Endothelial cell of umbilical vein (primary cell): Measurements from ENCODE around the gene CLASP2. TPM values are rescaled to one million over a fixed set of nuclear protein-coding genes. Genes with fewer than 3 reads are reported as not detected.

Experiments
- BruUV-seq: library from RNA; stranded (reverse); fragments of 400-500 nt; replicated peaks from 2 replicates; lab custom pipeline; 2021; lab: Mats Ljungman, UMichigan
- CTCF ChIA-PET: fragments of 300-600, 350-600 bp; sonication (Branson Sonifier 250); formaldehyde crosslinking; loops from one replicate; lab custom pipeline; 2021; ENCODE audit warnings: antibody characterized with exemption, inconsistent platforms; lab: Charles Lee
- POLR2A ChIA-PET: fragments of 300-600, 350-600 bp; sonication (Branson Sonifier 250); formaldehyde crosslinking; loops from one replicate; lab custom pipeline; 2021; ENCODE audit warnings: antibody characterized with exemption, inconsistent platforms; lab: Charles Lee
- DNase-seq: peaks from one replicate; pipeline ENCODE4 v3.0.0-alpha.2; 2011; ENCODE audit warnings: low read depth, low spot score
- FAIRE-seq: peaks from 2 replicates; lab custom pipeline; 2011; peaks lifted over from hg19 to GRCh38; lab: Jason Lieb, UNC
- H2AFZ ChIP-seq: 2 replicates; pipeline ENCODE4 v1.6.0; 2012; ENCODE audit warnings: low read depth, low read length, control low read depth, inconsistent platforms
- H3K27ac ChIP-seq: 2 replicates; pipeline ENCODE4 v1.5.1; 2011; ENCODE audit warnings: low read depth, mild to moderate bottlenecking, control low read depth, low read length, moderate library complexity; ENCODE audit not compliant: insufficient read depth
- H3K27me3 ChIP-seq, 2 experiments: 2 replicates each; pipeline versions ENCODE4 v1.6.0 to v1.6.1; 2011; ENCODE audit warnings: low read length in 2 of 2, mixed read lengths in 1 of 2; ENCODE audit not compliant: control insufficient read depth in 2 of 2, insufficient read depth in 2 of 2
- H3K36me3 ChIP-seq, 2 experiments: 2 replicates in 1 of 2; 3 replicates in 1 of 2; pipeline ENCODE4 v1.5.1; 2011; ENCODE audit warnings: low read length in 2 of 2, mild to moderate bottlenecking in 1 of 2, moderate library complexity in 1 of 2; ENCODE audit not compliant: control insufficient read depth in 2 of 2, insufficient read depth in 2 of 2; ENCODE audit errors: extremely low read depth in 1 of 2
- H3K4me1 ChIP-seq: 3 replicates; pipeline ENCODE4 v1.5.1; 2011; ENCODE audit warnings: mild to moderate bottlenecking, low read length; ENCODE audit not compliant: control insufficient read depth, insufficient read depth; ENCODE audit errors: extremely low read depth
- H3K4me2 ChIP-seq: 2 replicates; pipeline ENCODE4 v1.6.1; 2011; ENCODE audit warnings: low read length, control low read depth, mixed read lengths; ENCODE audit not compliant: insufficient read depth
- H3K4me3 ChIP-seq, 3 experiments: fragments of 200-600 bp in 1 of 3; sonication (generic), shearing (Covaris generic) in 1 of 3; replicated peaks in 1 of 3; 2 replicates each; pipeline ENCODE4 v1.5.1; 2011 to 2016; ENCODE audit warnings: control low read depth in 3 of 3, low read length in 3 of 3, mild to moderate bottlenecking in 2 of 3, inconsistent platforms in 1 of 3, low read depth in 1 of 3, moderate library complexity in 1 of 3; ENCODE audit not compliant: insufficient read depth in 1 of 3
- H3K79me2 ChIP-seq: 2 replicates; pipeline ENCODE4 v1.6.0; 2012; ENCODE audit warnings: low read length, inconsistent platforms; ENCODE audit not compliant: control insufficient read depth, insufficient read depth
- H3K9ac ChIP-seq: replicated peaks from 2 replicates; pipeline ENCODE3; 2011; ENCODE audit warnings: low read length, control low read depth; ENCODE audit not compliant: insufficient read depth; ENCODE audit errors: extremely low read depth
- H3K9me1 ChIP-seq: replicated peaks from 3 replicates; pipeline ENCODE4 v1.6.0; 2011; ENCODE audit warnings: mild to moderate bottlenecking, low read length; ENCODE audit not compliant: control insufficient read depth, insufficient read depth; ENCODE audit errors: extremely low read depth
- H3K9me3 ChIP-seq: replicated peaks from 2 replicates; pipeline ENCODE4 v1.5.1; 2012; ENCODE audit warnings: low read length, inconsistent platforms; ENCODE audit not compliant: control insufficient read depth, insufficient read depth
- H4K20me1 ChIP-seq: replicated peaks from 2 replicates; pipeline ENCODE3; 2011; ENCODE audit warnings: mild to moderate bottlenecking, low read length; ENCODE audit not compliant: control insufficient read depth, insufficient read depth; ENCODE audit errors: extremely low read depth
- EZH2 ChIP-seq: IDR thresholded peaks from 2 replicates; pipeline ENCODE4 v1.6.1; 2012; ENCODE audit warnings: borderline replicate concordance, low read depth, mild to moderate bottlenecking, moderate library complexity, low read length, inconsistent platforms; ENCODE audit not compliant: severe bottlenecking
- FOS ChIP-seq: IDR thresholded peaks from 2 replicates; pipeline ENCODE4 v1.6.1; 2011; ENCODE audit warnings: mild to moderate bottlenecking, low read length, moderate library complexity, borderline replicate concordance; ENCODE audit not compliant: insufficient read depth
- GATA2 ChIP-seq: IDR thresholded peaks from 2 replicates; pipeline ENCODE4 v1.7.0; 2011; ENCODE audit warnings: low read depth, mild to moderate bottlenecking, moderate library complexity, mixed read lengths, low read length; ENCODE audit not compliant: insufficient read length, insufficient read depth
- JUN ChIP-seq: IDR thresholded peaks from 2 replicates; pipeline ENCODE4 v1.6.1; 2011; ENCODE audit warnings: borderline replicate concordance, low read depth; ENCODE audit not compliant: insufficient read length, insufficient read depth
- MYC ChIP-seq: IDR thresholded peaks from one replicate; pipeline ENCODE4 v1.6.1; 2011; ENCODE audit warnings: mild to moderate bottlenecking, low read depth, low read length
- POLR2A ChIP-seq: IDR thresholded peaks from 2 replicates; pipeline ENCODE4 v1.6.1; 2012; ENCODE audit warnings: low read depth, mild to moderate bottlenecking, control low read depth, low read length
- POLR2AphosphoS5 ChIP-seq: IDR thresholded peaks from 2 replicates; pipeline ENCODE4 v1.6.1; 2012; ENCODE audit warnings: low read depth, mild to moderate bottlenecking, control low read depth, low read length, moderate library complexity; ENCODE audit not compliant: insufficient read depth
- dilution Hi-C: fragments of 300-500 bp; cut with MboI; formaldehyde crosslinking; loops from one replicate; pipeline ENCODE4 v1.15.0; 2019; ENCODE audit warnings: low sequenced_read_pairs; ENCODE audit not compliant: extremely low pct_ligation_motif_present
- intact Hi-C: fragments of 100-400 bp; cut with micrococcal nuclease; formaldehyde crosslinking; loops from one replicate; pipeline ENCODE4 v1.10.0; 2022
- polyA plus RNA-seq, 4 experiments: library from polyadenylated mRNA; depleted of rRNA in 3 of 4; stranded (reverse) in 3 of 4; unstranded in 1 of 4; fragments of >200 nt; gene quantifications; 2 replicates each; pipeline versions ENCODE4 v1.2.1 to v1.2.3, GENCODE V29; 2011 to 2012; ENCODE audit warnings: missing spikeins in 1 of 4
- total RNA-seq: library from RNA; stranded (reverse); gene quantifications from 2 replicates; pipeline ENCODE4 v1.2.3, GENCODE V29; 2021
- TF ChIP-seq, protein P1 (sequence below): IDR thresholded peaks from 2 replicates; pipeline ENCODE4 v1.6.1; 2011; ENCODE audit not compliant: insufficient read depth, insufficient read length
- TF ChIP-seq, protein P2 (sequence below), 2 donors: IDR thresholded peaks; 1 replicate in 1 of 2; 2 replicates in 1 of 2; pipeline ENCODE4 v1.5.1; 2011; ENCODE audit warnings: low read length in 2 of 2, mild to moderate bottlenecking in 2 of 2, moderate library complexity in 2 of 2, control low read depth in 1 of 2, inconsistent platforms in 1 of 2, low read depth in 1 of 2; ENCODE audit not compliant: insufficient read depth in 1 of 2; ENCODE audit errors: extremely low read depth in 1 of 2

CLASP2 gene
- total and polyA plus RNA-seq, 2 donors (not counting 3 experiments of a cell fraction or from before 2014, with no cell fraction given), result 15.0 to 55.0 TPM

GRCh38 chr3:33592999-33593398 is 125.1 kb downstream of the CLASP2 start:
- dilution Hi-C loops (no loop called here), intact Hi-C loops (no loop called here)
- Histone ChIP-seq H3K27ac (no peak overlapping the region), H3K9ac (no peak overlapping the region), H3K4me2 (no peak overlapping the region), H3K27me3 (no peaks in the 10 kb centered on the region), H3K9me3 (no peaks in the 10 kb centered on the region), H3K36me3 (peaks cover 0 to 5% of the 10 kb centered on the region in 2 experiments), H2AFZ (no peak overlapping the region), H3K4me3 (no peak overlapping the region), H3K79me2 (no peaks in the 10 kb centered on the region), H3K4me1 (no peaks in the 10 kb centered on the region), H3K9me1 (no peaks in the 10 kb centered on the region), H4K20me1 (no peaks in the 10 kb centered on the region)
- POLR2A ChIA-PET, result no interaction called here
- TF ChIP-seq POLR2A (no peak), JUN (no peak), EZH2 (no peak), GATA2 (no peak), POLR2AphosphoS5 (no peak), FOS (no peak), MYC (no peak)
- TF ChIP-seq, protein P1, sequence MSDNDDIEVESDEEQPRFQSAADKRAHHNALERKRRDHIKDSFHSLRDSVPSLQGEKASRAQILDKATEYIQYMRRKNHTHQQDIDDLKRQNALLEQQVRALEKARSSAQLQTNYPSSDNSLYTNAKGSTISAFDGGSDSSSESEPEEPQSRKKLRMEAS, result no peak
- TF ChIP-seq, protein P2, sequence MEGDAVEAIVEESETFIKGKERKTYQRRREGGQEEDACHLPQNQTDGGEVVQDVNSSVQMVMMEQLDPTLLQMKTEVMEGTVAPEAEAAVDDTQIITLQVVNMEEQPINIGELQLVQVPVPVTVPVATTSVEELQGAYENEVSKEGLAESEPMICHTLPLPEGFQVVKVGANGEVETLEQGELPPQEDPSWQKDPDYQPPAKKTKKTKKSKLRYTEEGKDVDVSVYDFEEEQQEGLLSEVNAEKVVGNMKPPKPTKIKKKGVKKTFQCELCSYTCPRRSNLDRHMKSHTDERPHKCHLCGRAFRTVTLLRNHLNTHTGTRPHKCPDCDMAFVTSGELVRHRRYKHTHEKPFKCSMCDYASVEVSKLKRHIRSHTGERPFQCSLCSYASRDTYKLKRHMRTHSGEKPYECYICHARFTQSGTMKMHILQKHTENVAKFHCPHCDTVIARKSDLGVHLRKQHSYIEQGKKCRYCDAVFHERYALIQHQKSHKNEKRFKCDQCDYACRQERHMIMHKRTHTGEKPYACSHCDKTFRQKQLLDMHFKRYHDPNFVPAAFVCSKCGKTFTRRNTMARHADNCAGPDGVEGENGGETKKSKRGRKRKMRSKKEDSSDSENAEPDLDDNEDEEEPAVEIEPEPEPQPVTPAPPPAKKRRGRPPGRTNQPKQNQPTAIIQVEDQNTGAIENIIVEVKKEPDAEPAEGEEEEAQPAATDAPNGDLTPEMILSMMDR (IDR thresholded peaks at IDR 0.05; ENCODE audit: extremely low read depth in 1 of 2, insufficient read depth in 1 of 2, low read depth in 1 of 2, low read length in 2 of 2), result no peak
- FAIRE-seq, result no peak
- no TSS peak for BruUV-seq
- DNase-seq, result no peak
- CTCF ChIA-PET, result no interaction called here
